Measurements from ENCODE around the gene BEND6.

Gene BEND6

GRCh38 chr6:57068061-57068460 lies 113.2 kb downstream of the BEND6 start:
- Histone ChIP-seq H3K9me3 (ENCODE audit: insufficient read depth, low read depth, low read length) (no peaks in the 10 kb centered on the region), H3K4me1 (ENCODE audit: insufficient read depth, low read length, poor library complexity, severe bottlenecking) (no peaks in the 10 kb centered on the region), H2AFZ (ENCODE audit: low read length) (no peak overlapping the region), H4K20me1 (ENCODE audit: insufficient read depth, low read length, poor library complexity, severe bottlenecking) (no peaks in the 10 kb centered on the region), H3K9me2 (replicated peaks; ENCODE audit: low read depth, low read length) (no peaks in the 10 kb centered on the region), H3F3A (ENCODE audit: low read depth) (no peaks in the 10 kb centered on the region), H3K79me2 (ENCODE audit: insufficient read depth, low read length) (no peaks in the 10 kb centered on the region), H3K9ac (ENCODE audit: low read depth, low read length, poor library complexity, severe bottlenecking) (no peak overlapping the region), H3K4me2 (ENCODE audit: low read depth, low read length, poor library complexity, severe bottlenecking) (no peak overlapping the region), H3K27me3 (ENCODE audit: insufficient read depth, low read length, poor library complexity, severe bottlenecking) (no peaks in the 10 kb centered on the region), H3K4me3 (ENCODE audit: low read length, poor library complexity, severe bottlenecking) (no peak overlapping the region), H3K36me3 (ENCODE audit: insufficient read depth, low read length) (no peaks in the 10 kb centered on the region)
- TF ChIP-seq EZH2phosphoT487 (IDR thresholded peaks at IDR 0.05; ENCODE audit: borderline replicate concordance): no peak
- no peak for TF ChIP-seq CTCF (conservative IDR thresholded peaks at IDR 0.05; ENCODE audit: low read length)

- Histone ChIP-seq H3K9me2 (replicated peaks; ENCODE audit: low read depth, low read length) (no peaks in the 10 kb centered on the region), H4K20me1 (ENCODE audit: insufficient read depth, low read length, poor library complexity, severe bottlenecking) (no peaks in the 10 kb centered on the region), H3K27me3 (ENCODE audit: insufficient read depth, low read length, poor library complexity, severe bottlenecking) (no peaks in the 10 kb centered on the region), H3K9ac (ENCODE audit: low read depth, low read length, poor library complexity, severe bottlenecking) (no peak overlapping the region), H3F3A (ENCODE audit: low read depth) (no peaks in the 10 kb centered on the region), H3K4me1 (ENCODE audit: insufficient read depth, low read length, poor library complexity, severe bottlenecking) (no peaks in the 10 kb centered on the region), H3K79me2 (ENCODE audit: insufficient read depth, low read length) (no peaks in the 10 kb centered on the region), H3K9me3 (ENCODE audit: insufficient read depth, low read depth, low read length) (no peaks in the 10 kb centered on the region), H3K4me3 (ENCODE audit: low read length, poor library complexity, severe bottlenecking) (no peak overlapping the region), H3K4me2 (ENCODE audit: low read depth, low read length, poor library complexity, severe bottlenecking) (no peak overlapping the region), H2AFZ (ENCODE audit: low read length) (no peak overlapping the region), H3K36me3 (ENCODE audit: insufficient read depth, low read length) (no peaks in the 10 kb centered on the region)
- TF ChIP-seq EZH2phosphoT487 (IDR thresholded peaks at IDR 0.05; ENCODE audit: borderline replicate concordance): no peak
- no peak for TF ChIP-seq CTCF (conservative IDR thresholded peaks at IDR 0.05; ENCODE audit: low read length)
Measured at GRCh38 chr6:57069228-57069627, 114.3 kb downstream of the BEND6 start.

- no peak for TF ChIP-seq EZH2phosphoT487 (IDR thresholded peaks at IDR 0.05; ENCODE audit: borderline replicate concordance)
- TF ChIP-seq CTCF (conservative IDR thresholded peaks at IDR 0.05; ENCODE audit: low read length): no peak
- no peak overlapping the region for H3K4me2 ChIP-seq (ENCODE audit: low read depth, low read length, poor library complexity, severe bottlenecking)
- no peaks in the 10 kb centered on the region for H3K9me2 ChIP-seq (replicated peaks; ENCODE audit: low read depth, low read length)
- no peaks in the 10 kb centered on the region for H3K27me3 ChIP-seq (ENCODE audit: insufficient read depth, low read length, poor library complexity, severe bottlenecking)
- no peaks in the 10 kb centered on the region for H3K36me3 ChIP-seq (ENCODE audit: insufficient read depth, low read length)
- H3K4me1 ChIP-seq (ENCODE audit: insufficient read depth, low read length, poor library complexity, severe bottlenecking): no peaks in the 10 kb centered on the region
- H3F3A ChIP-seq (ENCODE audit: low read depth): no peaks in the 10 kb centered on the region
- H2AFZ ChIP-seq (ENCODE audit: low read length): no peak overlapping the region
- H3K79me2 ChIP-seq (ENCODE audit: insufficient read depth, low read length): no peaks in the 10 kb centered on the region
- H3K4me3 ChIP-seq (ENCODE audit: low read length, poor library complexity, severe bottlenecking): no peak overlapping the region
- H3K9me3 ChIP-seq (ENCODE audit: insufficient read depth, low read depth, low read length): no peaks in the 10 kb centered on the region
- no peak overlapping the region for H3K9ac ChIP-seq (ENCODE audit: low read depth, low read length, poor library complexity, severe bottlenecking)
- H4K20me1 ChIP-seq (ENCODE audit: insufficient read depth, low read length, poor library complexity, severe bottlenecking): no peaks in the 10 kb centered on the region
Measured at GRCh38 chr6:57069920-57070331, 115.0 kb downstream of the BEND6 start.
